B cell (primary cell): Measurements from ENCODE around the gene SPTBN1. TPM values are rescaled to one million over a fixed set of nuclear protein-coding genes. Genes with fewer than 3 reads are reported as not detected.

Experiments used
- ATAC-seq: fragments of 200-7000 bp; cut with Tn5 transposase; one replicate; pipeline ENCODE4 v1.10.0; 2021; ENCODE audit warnings: low read depth, mild to moderate bottlenecking, moderate number of reproducible peaks, moderate library complexity
- CTCF ChIA-PET: fragments of 350-600 bp; sonication (Branson Sonifier 250); formaldehyde crosslinking; loops from one replicate; lab custom pipeline; 2021; ENCODE audit warnings: antibody characterized with exemption, inconsistent platforms; lab: Charles Lee
- POLR2A ChIA-PET: fragments of 350-600 bp; sonication (Branson Sonifier 250); formaldehyde crosslinking; loops from one replicate; lab custom pipeline; 2021; ENCODE audit warnings: antibody characterized with exemption; lab: Charles Lee
- DNase-seq: peaks from one replicate; pipeline ENCODE4 v3.0.0; 2013
- H2AFZ ChIP-seq: 2 replicates; pipeline ENCODE4 v1.6.1; 2012; ENCODE audit warnings: mild to moderate bottlenecking, low read depth, low read length; ENCODE audit not compliant: insufficient read depth, poor library complexity, severe bottlenecking
- H3K27ac ChIP-seq, 2 donors: 1 replicate in 1 of 2; 2 replicates in 1 of 2; pipeline ENCODE4 v1.5.1; 2012 to 2013; ENCODE audit warnings: low read length in 2 of 2, mild to moderate bottlenecking in 2 of 2, moderate library complexity in 1 of 2
- H3K27me3 ChIP-seq, 4 experiments: fragments of 200-600 bp in 1 of 4; sonication (generic) in 1 of 4; replicated peaks in 1 of 4; 1 replicate in 2 of 4; 2 replicates in 2 of 4; pipeline versions ENCODE4 v1.6.1 to v1.7.0; 2013 to 2016; ENCODE audit warnings: low read length in 3 of 4, mild to moderate bottlenecking in 2 of 4, mixed read lengths in 1 of 4, moderate library complexity in 1 of 4; ENCODE audit not compliant: insufficient read depth in 4 of 4, control insufficient read depth in 3 of 4; ENCODE audit errors: control extremely low read depth in 1 of 4
- H3K36me3 ChIP-seq, 2 experiments: replicated peaks in 1 of 2; 1 replicate in 1 of 2; 2 replicates in 1 of 2; pipeline versions ENCODE4 v1.6.1 to v1.7.1; 2013; ENCODE audit warnings: low read length in 1 of 2; ENCODE audit not compliant: insufficient read depth in 2 of 2, control insufficient read depth in 1 of 2; ENCODE audit errors: control extremely low read depth in 1 of 2, extremely low read depth in 1 of 2
- H3K4me1 ChIP-seq, 2 donors: fragments of 200-600 bp in 1 of 2; sonication (generic) in 1 of 2; 1 replicate in 1 of 2; 2 replicates in 1 of 2; pipeline versions ENCODE4 v1.5.1 to v1.6.1; 2013 to 2017; ENCODE audit warnings: low read length in 2 of 2; ENCODE audit not compliant: control insufficient read depth in 2 of 2, insufficient read depth in 2 of 2
- H3K4me2 ChIP-seq: replicated peaks from 2 replicates; pipeline ENCODE3; 2012; ENCODE audit warnings: mild to moderate bottlenecking, low read depth, low read length; ENCODE audit not compliant: poor library complexity, severe bottlenecking
- H3K4me3 ChIP-seq, 5 experiments: fragments of 200-600 bp in 1 of 5; sonication (generic) in 1 of 5; 1 replicate in 3 of 5; 2 replicates in 2 of 5; pipeline versions ENCODE4 v1.5.1 to v1.7.0; 2011 to 2016; ENCODE audit warnings: low read length in 4 of 5, mild to moderate bottlenecking in 4 of 5, low read depth in 2 of 5, control low read depth in 1 of 5, moderate library complexity in 1 of 5; ENCODE audit not compliant: insufficient read depth in 1 of 5; ENCODE audit errors: control extremely low read depth in 1 of 5, extremely low read depth in 1 of 5
- H3K79me2 ChIP-seq: fragments of 200-600 bp; sonication (generic); one replicate; pipeline ENCODE4 v1.6.0; 2016; ENCODE audit warnings: low read length; ENCODE audit not compliant: control insufficient read depth, insufficient read depth
- H3K9ac ChIP-seq: fragments of 200-600 bp; sonication (generic); 2 replicates; pipeline ENCODE4 v1.6.1; 2017; ENCODE audit warnings: mild to moderate bottlenecking, low read length, moderate library complexity
- H3K9me3 ChIP-seq, 3 donors: one replicate each; pipeline versions ENCODE4 v1.6.1 to v1.7.1; 2013; ENCODE audit warnings: low read length in 2 of 3; ENCODE audit not compliant: control insufficient read depth in 2 of 3, insufficient read depth in 1 of 3; ENCODE audit errors: control extremely low read depth in 1 of 3
- H4K20me1 ChIP-seq: 2 replicates; pipeline ENCODE4 v1.6.0; 2012; ENCODE audit warnings: mild to moderate bottlenecking, low read length; ENCODE audit not compliant: insufficient read depth, control insufficient read depth, poor library complexity, severe bottlenecking
- H3K27ac Mint-ChIP-seq: one replicate; pipeline ENCODE4 v1.8.0; 2021; ENCODE audit warnings: mixed read lengths
- H3K27me3 Mint-ChIP-seq: one replicate; pipeline ENCODE4 v1.8.0; 2021; ENCODE audit warnings: mixed read lengths
- H3K4me1 Mint-ChIP-seq: one replicate; pipeline ENCODE4 v1.8.0; 2021; ENCODE audit warnings: mixed read lengths
- H3K4me3 Mint-ChIP-seq: one replicate; pipeline ENCODE4 v1.8.0; 2021; ENCODE audit warnings: mixed read lengths
- H3K9me3 Mint-ChIP-seq: one replicate; pipeline ENCODE4 v1.8.0; 2022; ENCODE audit warnings: mixed read lengths; ENCODE audit not compliant: insufficient read depth
- CTCF ChIP-seq: fragments of 200-600 bp; IDR thresholded peaks from one replicate; pipeline ENCODE4 v1.8.0; 2022; ENCODE audit warnings: antibody characterized with exemption, mild to moderate bottlenecking
- EZH2 ChIP-seq: IDR thresholded peaks from 2 replicates; pipeline ENCODE4 v1.6.1; 2012; ENCODE audit warnings: borderline replicate concordance, low read depth, mild to moderate bottlenecking, moderate library complexity, low read length; ENCODE audit not compliant: insufficient read depth, poor library complexity, severe bottlenecking
- WGBS: methylation state at CpG from one replicate; pipeline ENCODE4 v1.1.5; 2013; ENCODE audit warnings: missing lambda C conversion rate; ENCODE audit not compliant: insufficient coverage; 5-methylcytosine and 5-hydroxymethylcytosine counted together
- intact Hi-C: fragments of 100-400 bp; cut with micrococcal nuclease; formaldehyde crosslinking; loops from one replicate; pipeline ENCODE4 v1.10.0; 2022
- polyA plus RNA-seq: library from polyadenylated mRNA; depleted of rRNA; stranded (reverse); fragments of >200 nt; gene quantifications from 2 replicates; pipeline ENCODE4 v1.2.3, GENCODE V29; 2012
- total RNA-seq, 2 donors: library from RNA; stranded (reverse); fragments of 120-200 nt in 1 of 2; gene quantifications; 1 replicate in 1 of 2; 2 replicates in 1 of 2; pipeline versions ENCODE4 v1.2.3 to v1.2.4, GENCODE V29; 2013 to 2022

SPTBN1 gene
- total and polyA plus RNA-seq, 2 donors (not counting 1 experiment from before 2014, with no cell fraction given) = 43.7 to 144 TPM

GRCh38 chr2:54546518-54546917 lies 90.4 kb downstream of the SPTBN1 start:
- no peak overlapping the region for H3K4me2 ChIP-seq
- H3K36me3 ChIP-seq = no peaks in the 10 kb centered on the region
- H3K79me2 ChIP-seq = no peaks in the 10 kb centered on the region
- ATAC-seq (no peak), DNase-seq (no peak)
- H3K9ac ChIP-seq = no peak overlapping the region
- no peaks in the 10 kb centered on the region for H3K9me3 ChIP-seq
- no peaks in the 10 kb centered on the region for H4K20me1 ChIP-seq
- no peak overlapping the region for H3K4me3 Mint-ChIP-seq
- POLR2A ChIA-PET = no interaction called here
- TF ChIP-seq EZH2 (no peak), CTCF (no peak)
- no peak overlapping the region for H3K27ac ChIP-seq
- H3K27ac Mint-ChIP-seq = no peak overlapping the region
- no peaks in the 10 kb centered on the region for H3K27me3 ChIP-seq
- CTCF ChIA-PET = no interaction called here
- no peaks in the 10 kb centered on the region for H3K27me3 Mint-ChIP-seq
- peaks cover 9 to 12% of the 10 kb centered on the region in 2 donors for H3K4me1 ChIP-seq
- peaks cover 16% of the 10 kb centered on the region for H3K4me1 Mint-ChIP-seq
- intact Hi-C loops = no loop called here
- WGBS = 87% methylated on average over 4 of the region's 4 CpGs
- H3K4me3 ChIP-seq = no peak overlapping the region
- no peak overlapping the region for H2AFZ ChIP-seq
- H3K9me3 Mint-ChIP-seq = no peaks in the 10 kb centered on the region

GRCh38 chr2:54546923-54547720 lies 91.0 kb downstream of the SPTBN1 start:
- H3K27me3 Mint-ChIP-seq = no peaks in the 10 kb centered on the region
- H3K9me3 Mint-ChIP-seq = no peaks in the 10 kb centered on the region
- Histone ChIP-seq H4K20me1 (no peaks in the 10 kb centered on the region), H3K9ac (no peak overlapping the region), H3K9me3 (no peaks in the 10 kb centered on the region), H3K27ac (no peak overlapping the region), H3K79me2 (no peaks in the 10 kb centered on the region), H3K4me1 (peaks cover 12 to 15% of the 10 kb centered on the region in 2 donors), H3K4me3 (no peak overlapping the region), H3K4me2 (no peak overlapping the region), H2AFZ (no peak overlapping the region), H3K36me3 (no peaks in the 10 kb centered on the region), H3K27me3 (no peaks in the 10 kb centered on the region)
- ChIA-PET POLR2A (no interaction called here), CTCF (interaction anchor here (1.9 kb wide), 1 partner anchor 118 kb away, joined by 4 read pairs; no protein-coding TSS in a partner anchor)
- DNase-seq = no peak
- H3K27ac Mint-ChIP-seq = no peak overlapping the region
- intact Hi-C loops = no loop called here
- no peak for TF ChIP-seq EZH2
- TF ChIP-seq CTCF = no peak
- WGBS = no CpG with 5 or more reads among the region's 5 CpGs
- no peak for ATAC-seq
- peaks cover 20% of the 10 kb centered on the region for H3K4me1 Mint-ChIP-seq
- no peak overlapping the region for H3K4me3 Mint-ChIP-seq
